Measurements from ENCODE around the gene GRIK1. TPM values are rescaled to one million over a fixed set of nuclear protein-coding genes. Genes with fewer than 3 reads are reported as not detected.

Gene GRIK1
- total RNA-seq, 4 donors from 2014 or later: not detected

GRCh38 chr21:29650523-29651022, 289.2 kb downstream of the GRIK1 start:
- DNase-seq: no peak
- no peaks in the 10 kb centered on the region for H3K27me3 ChIP-seq
- intact Hi-C loops (cut with DNase I; ENCODE audit: low total_unique reads): no loop called here
- H3K4me3 ChIP-seq: no peak overlapping the region
- no peaks in the 10 kb centered on the region for H3K36me3 ChIP-seq
- no peak overlapping the region for H3K27ac ChIP-seq
- TF ChIP-seq POLR2AphosphoS5 (IDR thresholded peaks at IDR 0.05) (no peak), POLR2A (IDR thresholded peaks at IDR 0.05) (no peak), EP300 (IDR thresholded peaks at IDR 0.05; ENCODE audit: low read depth) (no peak)
- TF ChIP-seq, protein P1, sequence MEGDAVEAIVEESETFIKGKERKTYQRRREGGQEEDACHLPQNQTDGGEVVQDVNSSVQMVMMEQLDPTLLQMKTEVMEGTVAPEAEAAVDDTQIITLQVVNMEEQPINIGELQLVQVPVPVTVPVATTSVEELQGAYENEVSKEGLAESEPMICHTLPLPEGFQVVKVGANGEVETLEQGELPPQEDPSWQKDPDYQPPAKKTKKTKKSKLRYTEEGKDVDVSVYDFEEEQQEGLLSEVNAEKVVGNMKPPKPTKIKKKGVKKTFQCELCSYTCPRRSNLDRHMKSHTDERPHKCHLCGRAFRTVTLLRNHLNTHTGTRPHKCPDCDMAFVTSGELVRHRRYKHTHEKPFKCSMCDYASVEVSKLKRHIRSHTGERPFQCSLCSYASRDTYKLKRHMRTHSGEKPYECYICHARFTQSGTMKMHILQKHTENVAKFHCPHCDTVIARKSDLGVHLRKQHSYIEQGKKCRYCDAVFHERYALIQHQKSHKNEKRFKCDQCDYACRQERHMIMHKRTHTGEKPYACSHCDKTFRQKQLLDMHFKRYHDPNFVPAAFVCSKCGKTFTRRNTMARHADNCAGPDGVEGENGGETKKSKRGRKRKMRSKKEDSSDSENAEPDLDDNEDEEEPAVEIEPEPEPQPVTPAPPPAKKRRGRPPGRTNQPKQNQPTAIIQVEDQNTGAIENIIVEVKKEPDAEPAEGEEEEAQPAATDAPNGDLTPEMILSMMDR (IDR thresholded peaks at IDR 0.05): no peak
- in situ Hi-C loops (cut with MboI; ENCODE audit: low pct_ligation_motif_present in 1 of 4, low pct_unique_long_range_greater_than_20kb in 1 of 4, low sequenced_read_pairs in 3 of 4): no loop called here
- H3K4me1 ChIP-seq: no peaks in the 10 kb centered on the region
- H3K9me3 ChIP-seq: no peaks in the 10 kb centered on the region
- 80% methylated on average over 6 of the region's 6 CpGs; no CpG with 5 or more reads in 1 of the 2 donors for WGBS, 2 donors (ENCODE audit: low coverage in 1 of 2)

DNA sequence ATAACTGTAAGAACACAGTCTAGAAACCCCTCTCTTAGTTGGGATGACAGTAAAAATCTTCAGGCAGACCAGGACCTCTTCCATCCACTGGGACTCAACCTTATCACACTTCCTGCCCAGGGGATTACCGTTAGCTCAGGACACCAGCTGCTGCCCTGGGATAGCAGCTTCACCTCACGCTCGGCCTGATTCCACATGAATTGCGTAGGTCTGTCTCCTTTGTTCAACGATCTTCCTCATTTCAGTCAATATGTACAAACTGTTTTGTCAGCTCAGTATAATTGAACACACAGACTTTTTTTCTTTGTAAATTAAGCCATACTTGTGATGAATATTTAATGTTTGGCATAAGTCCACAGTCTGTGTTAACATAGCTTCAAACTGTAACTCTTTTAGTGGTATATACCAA, 290.4 kb downstream of the GRIK1 start:
- no peaks in the 10 kb centered on the region for H3K27me3 ChIP-seq
- no peak overlapping the region for H3K27ac ChIP-seq
- DNase-seq: no peak
- in situ Hi-C loops (cut with MboI; ENCODE audit: low pct_ligation_motif_present in 1 of 4, low pct_unique_long_range_greater_than_20kb in 1 of 4, low sequenced_read_pairs in 3 of 4): no loop called here
- no peaks in the 10 kb centered on the region for H3K9me3 ChIP-seq
- H3K36me3 ChIP-seq: no peaks in the 10 kb centered on the region
- H3K4me1 ChIP-seq: no peaks in the 10 kb centered on the region
- H3K4me3 ChIP-seq: no peak overlapping the region
- 76 to 79% methylated on average over 5 of the region's 5 CpGs for WGBS, 2 donors (ENCODE audit: low coverage in 1 of 2)
- TF ChIP-seq POLR2AphosphoS5 (IDR thresholded peaks at IDR 0.05) (no peak), EP300 (IDR thresholded peaks at IDR 0.05; ENCODE audit: low read depth) (no peak), POLR2A (IDR thresholded peaks at IDR 0.05) (no peak)
- TF ChIP-seq, protein P1 (IDR thresholded peaks at IDR 0.05): no peak
- intact Hi-C loops (cut with DNase I; ENCODE audit: low total_unique reads): no loop called here

DNA sequence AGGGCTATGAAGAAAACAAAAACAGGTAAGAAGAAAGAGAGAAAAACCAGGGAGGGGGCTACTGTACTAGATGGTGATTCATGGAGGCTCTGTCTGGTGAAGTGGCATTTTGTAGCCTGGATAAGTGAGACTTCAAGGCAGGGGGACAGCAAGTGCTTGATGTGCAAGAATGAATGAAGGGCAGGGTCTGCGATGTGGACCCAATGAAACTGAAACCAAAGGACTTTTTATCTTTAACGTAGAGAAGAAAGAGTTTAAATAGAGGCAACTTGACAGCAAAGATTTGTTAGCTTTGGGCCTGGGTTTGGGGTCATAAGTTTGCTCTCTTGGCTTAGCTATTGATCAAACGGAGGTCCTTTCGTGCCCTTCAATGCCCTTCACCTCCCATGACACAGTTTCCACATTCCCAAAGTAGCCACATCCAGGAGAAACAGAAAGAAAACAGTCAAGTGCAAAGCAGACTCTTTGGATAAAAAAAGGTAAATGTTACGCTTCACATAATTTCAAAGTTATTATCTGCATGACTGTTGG, 291.0 kb downstream of the GRIK1 start:
- Histone ChIP-seq H3K9me3 (no peaks in the 10 kb centered on the region), H3K4me3 (no peak overlapping the region), H3K27me3 (no peaks in the 10 kb centered on the region), H3K27ac (no peak overlapping the region), H3K4me1 (no peaks in the 10 kb centered on the region), H3K36me3 (no peaks in the 10 kb centered on the region)
- intact Hi-C loops (cut with DNase I; ENCODE audit: low total_unique reads) (no loop called here), in situ Hi-C loops (cut with MboI; ENCODE audit: low pct_ligation_motif_present in 1 of 4, low pct_unique_long_range_greater_than_20kb in 1 of 4, low sequenced_read_pairs in 3 of 4) (no loop called here)
- WGBS, 2 donors (ENCODE audit: low coverage in 1 of 2): 79 to 85% methylated on average over 5 of the region's 5 CpGs
- DNase-seq: no peak
- TF ChIP-seq POLR2AphosphoS5 (IDR thresholded peaks at IDR 0.05) (no peak), POLR2A (IDR thresholded peaks at IDR 0.05) (no peak), EP300 (IDR thresholded peaks at IDR 0.05; ENCODE audit: low read depth) (no peak)
- TF ChIP-seq, protein P1 (IDR thresholded peaks at IDR 0.05): no peak

DNA sequence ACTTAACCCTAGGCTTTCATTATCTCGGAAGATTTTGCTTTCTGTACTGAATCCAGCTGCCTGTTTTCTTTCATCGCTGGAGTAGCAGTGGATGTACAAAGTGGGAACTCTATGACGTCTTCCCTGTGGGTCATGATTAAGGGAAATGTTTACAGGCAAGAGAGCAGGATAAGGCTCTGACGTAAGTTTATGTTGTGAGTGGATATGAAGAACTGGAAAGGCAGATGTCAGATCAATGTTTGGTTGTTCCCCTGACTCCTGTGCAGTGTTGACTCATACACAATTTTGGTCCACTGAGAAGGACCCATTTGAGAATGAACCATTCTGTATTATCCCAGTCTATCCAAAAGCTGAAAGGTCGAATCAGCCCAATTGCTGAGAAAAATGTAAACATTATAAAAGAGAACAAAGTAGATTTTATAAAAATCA, 292.4 kb downstream of the GRIK1 start:
- no peaks in the 10 kb centered on the region for H3K27me3 ChIP-seq
- no peaks in the 10 kb centered on the region for H3K36me3 ChIP-seq
- intact Hi-C loops (cut with DNase I; ENCODE audit: low total_unique reads) (no loop called here), in situ Hi-C loops (cut with MboI; ENCODE audit: low pct_ligation_motif_present in 1 of 4, low pct_unique_long_range_greater_than_20kb in 1 of 4, low sequenced_read_pairs in 3 of 4) (no loop called here)
- 73 to 79% methylated on average over 5 of the region's 5 CpGs for WGBS, 2 donors (ENCODE audit: low coverage in 1 of 2)
- H3K27ac ChIP-seq: no peak overlapping the region
- no peak overlapping the region for H3K4me3 ChIP-seq
- no peak for TF ChIP-seq POLR2A (IDR thresholded peaks at IDR 0.05)
- TF ChIP-seq, protein P1 (IDR thresholded peaks at IDR 0.05): no peak
- no peak for TF ChIP-seq EP300 (IDR thresholded peaks at IDR 0.05; ENCODE audit: low read depth)
- no peak for TF ChIP-seq POLR2AphosphoS5 (IDR thresholded peaks at IDR 0.05)
- no peaks in the 10 kb centered on the region for H3K4me1 ChIP-seq
- no peaks in the 10 kb centered on the region for H3K9me3 ChIP-seq
- no peak for DNase-seq
